SU-DHL-6 (cell line): ENCODE data around the gene MFNG.

Source experiments
- EZH2phosphoT487 ChIP-seq: fragments of 200-600 bp; sonication (generic), shearing (Covaris generic); conservative IDR thresholded peaks from 2 replicates; pipeline ENCODE4 v1.6.1; 2018; ENCODE audit warnings: mild to moderate bottlenecking, antibody characterized with exemption, low read length, moderate library complexity, mixed read lengths
- TF ChIP-seq, protein P1 (sequence below): fragments of 200-600 bp; sonication (generic); IDR thresholded peaks from one replicate; pipeline ENCODE4 v1.5.1; 2017; ENCODE audit warnings: antibody characterized with exemption, mild to moderate bottlenecking, low read length, moderate library complexity; ENCODE audit not compliant: insufficient read depth, poor library complexity, severe bottlenecking

DNA sequence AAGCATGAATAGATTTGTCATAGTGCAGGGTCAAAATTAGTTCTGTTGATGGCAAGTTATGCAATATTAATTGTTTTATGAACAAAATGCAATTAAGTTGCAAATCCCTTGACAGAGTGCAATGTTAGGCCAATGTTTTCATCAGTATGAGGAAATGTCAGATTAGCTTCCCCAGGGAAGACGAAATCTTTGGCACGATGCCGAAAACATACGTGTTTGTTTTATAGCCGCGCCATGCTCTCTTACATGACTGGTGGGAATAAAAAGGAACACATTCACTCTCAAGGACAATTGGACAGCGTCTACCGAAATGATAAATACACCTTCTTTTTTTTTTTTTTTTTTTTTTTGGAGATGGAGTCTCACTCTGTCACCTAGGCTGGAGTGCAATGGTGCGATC lies 27.0 kb downstream of the MFNG start:
- TF ChIP-seq, protein P1, sequence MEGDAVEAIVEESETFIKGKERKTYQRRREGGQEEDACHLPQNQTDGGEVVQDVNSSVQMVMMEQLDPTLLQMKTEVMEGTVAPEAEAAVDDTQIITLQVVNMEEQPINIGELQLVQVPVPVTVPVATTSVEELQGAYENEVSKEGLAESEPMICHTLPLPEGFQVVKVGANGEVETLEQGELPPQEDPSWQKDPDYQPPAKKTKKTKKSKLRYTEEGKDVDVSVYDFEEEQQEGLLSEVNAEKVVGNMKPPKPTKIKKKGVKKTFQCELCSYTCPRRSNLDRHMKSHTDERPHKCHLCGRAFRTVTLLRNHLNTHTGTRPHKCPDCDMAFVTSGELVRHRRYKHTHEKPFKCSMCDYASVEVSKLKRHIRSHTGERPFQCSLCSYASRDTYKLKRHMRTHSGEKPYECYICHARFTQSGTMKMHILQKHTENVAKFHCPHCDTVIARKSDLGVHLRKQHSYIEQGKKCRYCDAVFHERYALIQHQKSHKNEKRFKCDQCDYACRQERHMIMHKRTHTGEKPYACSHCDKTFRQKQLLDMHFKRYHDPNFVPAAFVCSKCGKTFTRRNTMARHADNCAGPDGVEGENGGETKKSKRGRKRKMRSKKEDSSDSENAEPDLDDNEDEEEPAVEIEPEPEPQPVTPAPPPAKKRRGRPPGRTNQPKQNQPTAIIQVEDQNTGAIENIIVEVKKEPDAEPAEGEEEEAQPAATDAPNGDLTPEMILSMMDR, result no peak
- TF ChIP-seq EZH2phosphoT487, result no peak
